EL (cell line): ENCODE measurements around the gene OSTN.
"Not testable (repeated sequence)": the region's sequence is repeated elsewhere in the genome, so short reads cannot be mapped to it uniquely, and the experiment has no call there.

Experiments used
- DNase-seq: peaks from one replicate; pipeline ENCODE4 v3.0.0-alpha.2; 2016

Gene OSTN

GRCh38 chr3:191198932-191199331 lies at the start of gene OSTN:
Gene OSTN, plus strand, starts transcription at chr3:191199241. Its CDS starts 13,292 bp downstream, at chr3:191212533.
- DNase-seq = no peak

DNA sequence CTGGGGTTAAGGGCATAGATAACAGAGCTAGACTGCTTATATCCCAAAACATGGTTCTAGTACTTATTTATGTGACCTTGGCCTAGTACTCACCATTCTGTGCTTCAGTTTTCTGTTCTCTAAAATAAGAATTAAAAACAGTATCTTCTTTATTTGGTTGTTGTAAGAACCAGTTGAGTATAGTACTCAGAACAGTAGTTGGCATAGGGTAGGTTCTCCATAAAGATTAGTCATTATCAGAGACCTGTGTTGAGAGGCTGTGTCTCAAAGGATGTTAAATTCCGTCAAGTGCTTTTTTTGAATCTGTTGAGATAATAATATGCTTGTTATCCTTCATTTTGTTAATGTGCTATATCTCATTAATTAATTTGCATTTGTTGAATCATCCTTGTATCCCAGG lies 47.4 kb upstream of the OSTN start:
- DNase-seq = no peak

- no peak for DNase-seq
Measured at GRCh38 chr3:191154827-191155226, 44.2 kb upstream of the OSTN start.

GRCh38 chr3:191158247-191158646 lies 40.8 kb upstream of the OSTN start:
- no peak for DNase-seq

DNA sequence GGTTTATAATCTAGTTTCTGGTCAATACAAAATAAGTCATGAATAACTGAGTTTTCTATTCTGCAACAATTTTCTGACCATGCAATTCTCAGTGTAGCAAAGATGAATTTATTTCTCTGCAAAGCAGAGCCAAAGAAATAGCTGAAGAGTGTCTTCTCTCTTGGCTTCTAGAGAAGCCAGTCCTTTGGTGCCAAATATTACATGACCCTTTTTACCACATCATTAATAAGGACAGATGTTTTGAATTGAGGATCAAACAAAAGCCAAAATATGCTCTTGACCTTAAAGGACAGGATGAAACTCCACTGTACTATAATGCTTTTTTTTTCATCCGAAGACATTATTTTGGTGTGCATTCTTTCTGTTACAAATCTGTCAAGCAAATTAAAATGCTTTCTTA lies 40.2 kb upstream of the OSTN start:
- DNase-seq = no peak

DNA sequence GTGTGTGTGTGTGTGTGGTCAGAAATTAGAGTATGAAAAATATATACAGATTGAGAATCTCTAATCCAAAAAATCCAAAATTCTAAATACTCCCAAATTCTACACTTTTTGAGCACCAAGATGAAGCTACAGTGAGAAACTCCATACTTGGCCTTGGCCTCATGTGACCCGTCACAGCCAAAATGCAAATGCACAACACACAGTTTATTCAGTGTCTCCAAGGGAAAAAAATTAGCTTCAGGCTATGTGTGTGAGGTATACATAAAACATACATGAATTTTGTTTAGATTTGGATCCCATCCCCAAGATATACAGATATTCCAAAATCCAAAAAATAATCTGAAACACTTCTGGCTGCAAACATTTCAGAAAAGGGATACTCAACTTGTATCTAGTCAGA lies 33.2 kb upstream of the OSTN start:
- DNase-seq = no peak

GRCh38 chr3:191166368-191166767 lies 32.7 kb upstream of the OSTN start:
- no peak for DNase-seq

DNA sequence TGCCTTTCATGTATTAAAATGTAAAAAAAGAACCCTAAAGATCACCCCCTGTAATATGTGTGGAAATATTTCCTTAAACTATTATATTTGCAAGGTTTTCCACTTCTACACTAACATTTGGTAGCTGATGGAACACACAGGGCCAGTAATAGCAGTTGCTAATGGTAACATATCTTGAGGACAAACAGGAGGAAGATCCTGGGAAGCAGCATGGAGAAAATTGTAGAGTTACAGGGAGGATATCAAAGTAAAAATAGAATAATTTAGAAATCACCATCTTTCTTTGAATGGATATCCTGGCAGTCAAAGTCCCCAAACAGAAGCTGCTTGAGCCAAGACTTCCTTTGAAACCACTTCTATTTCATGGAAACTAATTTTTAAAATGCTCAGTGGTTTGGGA lies 29.5 kb upstream of the OSTN start:
- DNase-seq = no peak

DNA sequence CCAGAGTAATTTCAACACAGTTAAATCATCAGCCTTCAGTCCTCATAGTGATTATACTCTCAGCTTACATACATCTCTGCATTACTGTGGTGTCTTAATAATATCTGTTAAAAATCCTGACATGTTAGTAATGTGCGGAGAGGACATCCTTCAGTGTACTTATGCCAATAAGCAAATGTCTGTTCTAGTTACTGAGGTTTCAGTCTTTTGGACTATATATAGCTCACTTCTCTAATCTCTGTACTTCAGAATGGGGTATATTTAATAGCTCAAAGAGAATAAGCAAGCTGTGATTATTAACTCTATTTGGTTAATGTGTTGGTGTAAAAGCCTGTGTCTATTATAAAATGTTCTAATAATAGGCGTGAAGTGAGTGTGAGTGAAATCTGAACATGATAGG lies 28.9 kb upstream of the OSTN start:
- no peak for DNase-seq

DNA sequence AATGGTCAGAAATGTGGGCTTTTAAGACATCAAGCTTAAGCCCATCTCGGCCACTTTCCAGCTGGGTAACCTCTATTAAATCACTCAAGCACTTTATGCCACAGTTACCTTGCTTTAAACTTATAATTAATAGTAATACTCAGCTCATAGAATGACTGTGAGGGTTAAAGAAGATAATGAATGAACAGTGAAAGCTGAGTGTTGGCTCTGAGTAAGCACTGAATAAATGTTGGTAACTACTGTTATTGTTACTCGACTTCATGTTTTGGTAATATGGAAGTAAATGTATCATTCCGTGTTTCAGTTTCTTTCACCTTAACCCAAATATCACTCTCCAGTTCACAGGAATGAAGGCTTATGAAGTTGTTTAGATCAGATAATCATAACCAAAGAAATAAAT lies 23.9 kb upstream of the OSTN start:
- DNase-seq = no peak

DNA sequence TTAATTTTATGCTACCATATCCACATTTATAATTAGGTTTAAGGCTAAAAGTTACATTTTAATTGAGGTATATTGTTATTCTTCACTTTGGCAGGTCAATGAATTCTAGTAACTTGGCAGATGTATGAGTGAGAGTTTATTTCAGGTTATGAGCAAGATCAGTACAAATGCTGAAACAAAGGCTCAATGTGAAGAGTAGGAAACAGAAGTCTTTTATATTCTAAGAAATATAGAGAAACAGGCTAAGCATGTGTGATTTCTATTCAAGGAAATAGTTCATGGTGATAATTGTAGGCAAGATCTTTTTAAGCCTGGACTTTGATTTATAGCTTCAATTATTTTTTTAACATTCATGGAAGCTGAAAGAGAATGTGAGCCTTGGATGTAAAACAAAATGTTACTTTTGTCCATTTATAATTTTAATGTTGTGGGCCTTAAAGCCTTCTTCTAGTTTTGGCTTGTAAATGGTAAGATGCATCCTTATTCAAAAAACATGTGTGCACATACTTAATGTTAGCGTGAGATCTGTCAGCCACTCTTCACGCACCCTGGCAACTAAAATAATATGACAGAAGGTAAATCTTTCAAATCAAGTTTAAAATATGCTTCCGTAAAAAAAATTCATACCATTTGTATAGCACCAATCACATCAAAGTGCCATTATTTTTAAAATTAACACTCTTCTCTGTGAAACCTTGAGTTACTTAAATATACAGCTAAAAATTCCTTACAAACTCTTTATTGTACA lies 22.8 kb upstream of the OSTN start:
- no peak for DNase-seq

DNA sequence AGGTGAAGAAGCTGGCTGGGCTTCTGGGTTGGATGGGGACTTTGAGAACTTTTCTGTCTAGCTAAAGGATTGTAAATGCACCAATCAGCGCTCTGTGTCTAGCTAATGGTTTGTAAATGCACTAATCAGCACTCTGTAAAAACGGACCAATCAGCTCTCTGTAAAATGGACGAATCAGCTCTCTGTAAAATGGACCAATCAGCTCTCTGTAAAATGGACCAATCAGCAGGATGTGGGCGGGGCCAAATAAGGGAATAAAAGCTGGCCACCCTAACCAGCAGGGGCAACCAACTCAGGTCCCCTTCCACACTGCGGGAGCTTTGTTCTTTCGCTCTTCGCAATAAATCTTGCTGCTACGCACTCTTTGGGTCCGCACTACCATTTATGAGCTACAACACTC lies 13.7 kb upstream of the OSTN start:
- not testable (repeated sequence) for DNase-seq

DNA sequence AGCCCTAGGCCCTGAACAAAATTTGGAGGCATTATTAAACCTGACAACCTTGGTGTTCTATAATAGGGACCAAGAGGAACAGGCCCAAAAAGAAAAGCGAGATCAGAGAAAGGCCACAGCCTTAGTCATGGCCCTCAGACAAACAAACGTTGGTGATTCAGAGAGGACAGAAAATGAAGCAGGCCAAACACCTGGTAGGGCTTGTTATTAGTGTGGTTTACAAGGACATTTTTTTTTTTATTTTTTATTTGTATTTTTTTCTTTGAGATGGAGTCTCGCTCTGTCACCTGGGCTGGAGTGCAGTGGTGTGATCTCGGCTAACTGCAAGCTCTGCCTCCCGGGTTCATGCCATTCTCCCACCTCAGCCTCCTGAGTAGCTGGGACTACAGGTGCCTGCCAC lies 10.8 kb upstream of the OSTN start:
- not testable (repeated sequence) for DNase-seq

DNA sequence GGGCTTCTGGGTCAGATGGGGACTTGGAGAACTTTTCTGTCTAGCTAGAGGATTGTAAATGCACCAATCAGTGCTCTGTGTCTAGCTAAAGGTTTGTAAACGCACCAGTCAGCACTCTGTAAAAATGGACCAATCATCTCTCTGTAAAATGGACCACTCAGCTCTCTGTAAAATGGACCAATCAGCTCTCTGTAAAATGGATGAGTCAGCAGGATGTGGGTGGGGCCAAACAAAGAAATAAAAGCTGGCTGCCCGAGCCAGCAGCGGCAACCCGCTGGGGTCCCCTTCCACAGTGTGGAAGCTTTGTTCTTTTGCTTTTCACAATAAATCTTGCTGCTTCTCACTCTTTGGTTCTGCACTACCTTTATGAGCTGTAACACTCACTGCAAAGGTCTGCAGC lies 6.8 kb upstream of the OSTN start:
- not testable (repeated sequence) for DNase-seq

DNA sequence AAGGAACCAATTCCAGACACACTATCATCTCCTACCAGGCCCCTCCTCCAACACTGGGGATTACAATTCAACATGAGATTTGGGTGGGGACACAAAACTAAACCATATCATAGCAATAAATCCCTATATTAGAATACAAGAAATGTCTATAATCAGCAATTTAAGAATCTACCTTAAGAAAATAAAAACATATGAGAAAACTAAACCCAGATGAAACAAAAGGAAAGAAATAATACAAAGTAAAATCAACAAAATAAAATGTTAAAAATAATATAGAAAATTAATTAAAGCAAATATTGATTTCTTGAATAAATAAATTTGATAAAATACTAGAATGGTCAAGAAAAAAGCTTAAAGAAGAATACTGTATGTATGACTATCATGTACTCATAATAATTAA lies 6.1 kb upstream of the OSTN start:
- DNase-seq = no peak

GRCh38 chr3:191197761-191198306 lies 1.2 kb upstream of the OSTN start:
- DNase-seq = no peak

DNA sequence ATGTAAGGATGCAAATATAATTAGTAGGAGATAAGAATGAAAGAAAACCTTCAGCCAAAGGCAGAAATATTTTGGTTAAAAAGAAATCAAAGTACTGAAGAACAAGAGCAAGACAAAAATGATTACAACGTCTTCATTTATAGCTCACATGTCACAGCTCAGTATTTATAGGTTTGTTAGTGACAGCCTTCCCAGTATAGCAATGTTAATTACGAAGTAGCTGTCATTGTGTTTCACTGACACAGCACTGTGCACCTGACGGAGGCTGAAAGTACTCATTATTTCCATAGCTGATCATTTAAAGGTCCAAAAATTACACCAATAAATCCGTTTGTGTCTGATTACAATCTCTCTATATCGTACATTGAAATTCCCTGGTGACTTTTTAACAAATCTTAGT lies 561 bp upstream of the OSTN start:
- no peak for DNase-seq

DNA sequence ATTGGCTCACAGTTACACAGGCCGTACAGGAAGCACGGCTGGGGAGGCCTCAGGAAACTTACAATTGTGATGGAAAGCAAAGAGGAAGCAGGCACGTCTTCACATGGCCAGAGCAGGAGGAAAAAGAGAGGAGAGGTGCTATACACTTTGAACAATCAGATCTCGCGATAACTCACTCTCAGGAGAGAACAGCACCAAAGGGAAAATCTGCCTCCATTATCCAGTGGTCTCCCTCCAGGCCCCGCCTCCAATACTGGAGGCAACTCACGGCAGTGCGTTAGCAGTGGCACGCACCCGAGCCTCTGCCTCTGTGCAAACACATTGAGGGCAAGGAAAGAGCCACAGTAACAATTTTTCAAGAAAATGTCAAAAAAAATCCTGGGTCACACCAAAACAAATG lies 11.0 kb downstream of the OSTN start:
- DNase-seq = no peak

DNA sequence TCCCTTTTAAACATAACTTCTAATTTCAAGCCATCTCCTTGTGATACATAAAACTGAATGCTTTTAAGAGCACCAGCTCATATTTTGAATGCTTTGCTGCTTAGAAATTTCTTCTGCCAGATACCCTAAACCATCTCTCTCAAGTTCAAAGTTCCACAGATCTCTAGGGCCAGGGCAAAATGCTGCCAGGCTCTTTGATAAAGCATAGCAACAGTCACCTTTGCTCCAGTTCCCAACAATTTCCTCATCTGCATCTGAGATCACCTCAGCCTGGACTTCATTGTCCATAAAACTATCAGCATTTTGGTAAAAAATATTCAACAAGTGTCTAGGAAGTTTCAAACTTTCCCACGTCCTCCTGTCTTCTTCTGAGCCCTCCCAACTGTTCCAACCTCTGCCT lies 17.5 kb downstream of the OSTN start:
- no peak for DNase-seq

GRCh38 chr3:191217301-191217700 lies 18.3 kb downstream of the OSTN start:
- DNase-seq = no peak

DNA sequence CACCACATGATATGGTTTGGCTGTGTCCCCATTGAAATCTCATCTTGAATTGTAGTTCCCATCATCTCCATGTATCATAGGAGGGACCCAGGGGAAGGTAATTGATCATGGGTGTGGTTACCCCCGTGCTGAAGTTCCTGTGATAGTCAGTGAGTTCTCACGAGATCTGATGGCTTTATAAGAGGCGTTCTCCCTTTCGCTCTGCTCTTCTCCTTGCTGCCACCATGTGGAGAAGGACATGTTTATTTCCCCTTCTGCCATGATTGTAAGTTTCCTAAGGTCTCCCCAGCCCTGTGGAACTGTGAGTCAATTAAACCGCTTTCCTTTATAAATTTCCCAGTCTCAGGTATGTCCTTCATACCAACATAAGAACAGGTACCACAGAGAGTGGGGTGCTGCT lies 21.9 kb downstream of the OSTN start:
- no peak for DNase-seq

- no peak for DNase-seq
Measured at GRCh38 chr3:191221638-191222037, 22.6 kb downstream of the OSTN start.

DNA sequence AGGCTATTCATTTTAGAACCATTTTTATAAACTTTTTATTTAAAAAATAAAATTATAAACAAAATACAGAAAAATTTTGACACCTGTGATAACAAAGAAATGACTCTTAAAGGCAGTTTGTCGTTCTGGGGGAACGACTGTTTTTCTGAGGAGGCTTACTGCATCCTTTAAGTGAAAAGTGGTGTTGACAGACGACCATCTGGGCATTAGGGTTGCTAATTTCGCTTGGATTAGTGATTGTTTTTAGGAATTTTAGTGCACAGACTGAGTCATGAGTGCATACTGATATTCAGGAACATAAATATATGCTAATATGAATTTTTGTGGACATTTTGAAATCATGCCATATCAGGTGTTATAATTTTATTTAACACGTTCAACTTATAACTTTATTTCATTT lies 28.5 kb downstream of the OSTN start:
- DNase-seq = no peak

- no peak for DNase-seq
Measured at GRCh38 chr3:191234216-191234615, 35.2 kb downstream of the OSTN start.
